Activated CD4-positive, alpha-beta memory T cell treated with anti-CD3 and anti-CD28 coated beads, Interleukin-2, amount 10 ng/mL, durations not matched to agents 7 days and 5 days (primary cell): ENCODE results near the gene KIAA0319L. TPM values are rescaled to one million over a fixed set of nuclear protein-coding genes. Genes with fewer than 3 reads are reported as not detected.

ENCODE experiments used
- CTCF ChIA-PET: fragments of 350-600 bp; sonication (Branson Sonifier 250); formaldehyde crosslinking; loops from one replicate; lab custom pipeline; 2021; ENCODE audit warnings: antibody characterized with exemption, inconsistent platforms; lab: Charles Lee
- POLR2A ChIA-PET: fragments of 350-600 bp; sonication (Branson Sonifier 250); formaldehyde crosslinking; loops from one replicate; lab custom pipeline; 2021; ENCODE audit warnings: antibody characterized with exemption; lab: Charles Lee
- DNase-seq: peaks from one replicate; pipeline ENCODE4 v3.0.0-alpha.2; 2020
- H3K27ac Mint-ChIP-seq: one replicate; pipeline ENCODE4 v1.8.0; 2021; ENCODE audit warnings: mild to moderate bottlenecking, mixed read lengths
- H3K27me3 Mint-ChIP-seq: one replicate; pipeline ENCODE4 v1.8.0; 2021; ENCODE audit warnings: mixed read lengths
- H3K36me3 Mint-ChIP-seq: one replicate; pipeline ENCODE4 v1.8.0; 2021; ENCODE audit warnings: low read depth, mixed read lengths
- H3K4me1 Mint-ChIP-seq: one replicate; pipeline ENCODE4 v1.8.0; 2021; ENCODE audit warnings: mixed read lengths
- H3K4me3 Mint-ChIP-seq: one replicate; pipeline ENCODE4 v1.8.0; 2021; ENCODE audit warnings: mild to moderate bottlenecking, mixed read lengths
- H3K9me3 Mint-ChIP-seq: one replicate; pipeline ENCODE4 v1.8.0; 2021; ENCODE audit warnings: mixed read lengths
- total RNA-seq, 2 experiments: library from RNA; stranded (reverse); gene quantifications; one replicate each; pipeline ENCODE4 v1.2.3, GENCODE V29; 2021

KIAA0319L gene
- total RNA-seq, 2 experiments from 2014 or later, result 48.4 to 53.2 TPM

GRCh38 chr1:35568975-35569395 is 11.8 kb upstream of the KIAA0319L start:
- ChIA-PET CTCF (interaction anchor here (0.6 to 5.9 kb wide), 24 partner anchors 9 to 208 kb away, joined by 3 to 159 read pairs (median 4); partner anchors contain the start of genes CLSPN, KIAA0319L and NCDN), POLR2A (interaction anchor here (0.8 to 1.8 kb wide), 6 partner anchors 9 to 200 kb away, joined by 3 to 12 read pairs (median 6); partner anchors contain the start of gene CLSPN)
- H3K36me3 Mint-ChIP-seq, result peaks cover 6% of the 10 kb centered on the region
- peaks cover 9% of the 10 kb centered on the region for H3K4me1 Mint-ChIP-seq
- no peaks in the 10 kb centered on the region for H3K9me3 Mint-ChIP-seq
- peaks cover 24% of the 10 kb centered on the region for H3K27me3 Mint-ChIP-seq
- DNase-seq, result peak; percentile 73
- H3K27ac Mint-ChIP-seq, result no peak overlapping the region
- H3K4me3 Mint-ChIP-seq, result no peak overlapping the region

GRCh38 chr1:35567947-35568558 is 10.8 kb upstream of the KIAA0319L start:
- DNase-seq, result no peak
- Mint-ChIP-seq H3K9me3 (no peaks in the 10 kb centered on the region), H3K27ac (no peak overlapping the region), H3K36me3 (peaks cover 8% of the 10 kb centered on the region), H3K27me3 (peaks cover 22% of the 10 kb centered on the region), H3K4me3 (no peak overlapping the region), H3K4me1 (peaks cover 13% of the 10 kb centered on the region)
- CTCF ChIA-PET, result interaction anchor here (0.9 to 5.9 kb wide), 18 partner anchors 9 to 205 kb away, joined by 3 to 159 read pairs (median 7); partner anchors contain the start of genes KIAA0319L and NCDN
- POLR2A ChIA-PET, result interaction anchor here (1.8 kb wide), 3 partner anchors 10 to 158 kb away, joined by 6 to 12 read pairs (median 6); no protein-coding TSS in a partner anchor

GRCh38 chr1:35565742-35566133 is 8.5 kb upstream of the KIAA0319L start:
- peaks cover 18% of the 10 kb centered on the region for H3K4me1 Mint-ChIP-seq
- POLR2A ChIA-PET, result interaction anchor here (1.0 to 1.6 kb wide), 3 partner anchors 13 to 204 kb away, joined by 3 to 6 read pairs (median 3); partner anchors contain the start of gene CLSPN
- H3K4me3 Mint-ChIP-seq, result no peak overlapping the region
- H3K27me3 Mint-ChIP-seq, result peaks cover 4% of the 10 kb centered on the region
- no peak for DNase-seq
- H3K9me3 Mint-ChIP-seq, result no peaks in the 10 kb centered on the region
- CTCF ChIA-PET, result interaction anchor here (1.1 to 5.9 kb wide), 15 partner anchors 10 to 535 kb away, joined by 3 to 159 read pairs (median 6); partner anchors contain the start of gene CLSPN
- peaks cover 15% of the 10 kb centered on the region for H3K36me3 Mint-ChIP-seq
- no peak overlapping the region for H3K27ac Mint-ChIP-seq

DNA sequence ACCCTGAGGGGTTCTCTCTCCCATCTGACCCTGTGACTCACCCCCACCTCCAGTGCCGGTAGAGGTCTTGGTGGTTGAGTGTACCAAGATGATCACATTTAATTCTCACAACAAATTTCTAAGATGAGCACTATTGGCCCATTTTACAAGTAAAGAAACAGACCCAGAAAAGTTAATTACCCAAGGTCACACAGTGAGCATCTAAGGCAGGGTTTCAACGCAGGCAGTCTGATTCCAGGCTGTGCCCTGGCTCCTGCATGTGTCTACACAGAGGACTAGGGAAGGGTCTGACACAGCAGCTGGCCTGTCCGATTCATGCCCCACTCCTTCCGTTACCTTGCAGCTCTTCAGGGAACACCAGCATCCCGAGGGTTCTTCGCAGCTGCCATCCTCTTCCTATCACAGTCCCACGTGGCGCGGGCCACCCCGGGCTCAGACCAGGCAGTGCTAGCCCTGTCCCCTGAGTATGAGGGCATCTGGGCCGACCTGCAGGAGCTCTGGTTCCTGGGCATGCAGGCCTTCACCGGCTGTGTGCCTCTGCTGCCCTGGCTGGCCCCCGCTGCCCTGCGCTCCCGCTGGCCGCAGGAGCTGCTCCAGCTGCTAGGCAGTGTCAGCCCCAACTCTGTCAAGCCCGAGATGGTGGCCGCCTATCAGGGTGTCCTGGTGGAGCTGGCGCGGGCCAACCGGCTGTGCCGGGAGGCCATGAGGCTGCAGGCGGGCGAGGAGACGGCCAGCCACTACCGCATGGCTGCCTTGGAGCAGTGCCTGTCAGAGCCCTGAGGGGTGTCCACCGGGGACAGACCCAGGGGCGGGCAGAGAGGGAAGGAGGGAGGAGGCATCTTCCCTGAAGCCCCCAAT is 7.9 kb upstream of the KIAA0319L start:
- ChIA-PET POLR2A (interaction anchor here (0.7 to 1.6 kb wide), 8 partner anchors 8 to 204 kb away, joined by 3 to 6 read pairs (median 3); partner anchors contain the start of genes CLSPN and TFAP2E), CTCF (interaction anchor here (0.5 to 5.9 kb wide), 33 partner anchors 8 to 535 kb away, joined by 3 to 159 read pairs (median 4); partner anchors contain the start of genes CLSPN, KIAA0319L and TFAP2E)
- Mint-ChIP-seq H3K4me1 (peaks cover 15% of the 10 kb centered on the region), H3K4me3 (no peak overlapping the region), H3K27me3 (no peaks in the 10 kb centered on the region), H3K36me3 (peaks cover 15% of the 10 kb centered on the region), H3K27ac (no peak overlapping the region), H3K9me3 (no peaks in the 10 kb centered on the region)
- DNase-seq, result no peak

DNA sequence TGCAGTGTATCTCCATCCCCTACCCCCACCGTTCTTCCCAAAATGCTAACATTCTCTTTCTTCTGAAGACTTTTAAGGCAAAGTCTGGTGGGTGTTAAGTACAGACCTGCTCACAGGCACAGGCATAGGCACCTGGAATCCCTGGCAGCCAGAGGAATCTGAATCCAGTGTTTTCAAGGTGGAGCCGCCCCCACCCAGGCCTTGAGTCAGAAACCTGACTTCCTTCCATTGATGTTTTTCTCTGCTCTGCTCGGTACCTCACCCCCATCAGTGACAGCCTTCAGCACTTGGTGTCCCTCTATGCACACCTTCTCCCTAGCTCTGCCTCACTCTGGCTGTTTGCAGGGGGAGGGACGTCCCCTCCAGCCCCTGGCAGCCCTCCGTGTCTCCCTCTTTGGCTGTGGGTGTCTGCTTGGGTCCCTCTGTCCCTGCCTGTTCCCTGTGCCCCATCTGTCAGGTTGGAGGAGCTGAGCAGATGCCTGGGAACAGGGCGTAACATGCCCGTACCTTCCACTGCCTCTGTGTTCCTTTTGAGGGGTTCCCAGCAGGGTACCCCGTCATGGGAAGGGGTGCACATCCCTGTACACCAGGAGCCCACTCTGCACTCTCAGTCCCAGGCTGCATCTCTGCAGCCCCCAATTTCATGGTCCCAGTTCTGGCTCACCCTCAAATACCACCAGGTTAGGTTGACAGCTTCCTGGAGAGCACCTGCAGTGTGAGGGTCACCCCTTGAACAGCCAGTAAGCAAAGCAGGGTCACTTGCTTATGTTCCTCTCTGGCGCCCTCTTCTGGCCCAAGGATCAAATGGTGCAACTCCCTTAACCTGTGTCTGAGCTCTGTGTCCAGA is 7.1 kb upstream of the KIAA0319L start:
- Mint-ChIP-seq H3K4me1 (peaks cover 22% of the 10 kb centered on the region), H3K4me3 (no peak overlapping the region), H3K9me3 (no peaks in the 10 kb centered on the region), H3K27ac (no peak overlapping the region), H3K36me3 (peaks cover 15% of the 10 kb centered on the region), H3K27me3 (no peaks in the 10 kb centered on the region)
- ChIA-PET CTCF (interaction anchor here (0.5 to 5.9 kb wide), 33 partner anchors 8 to 534 kb away, joined by 3 to 159 read pairs (median 4); partner anchors contain the start of genes CLSPN, KIAA0319L and TFAP2E), POLR2A (interaction anchor here (0.7 to 1.6 kb wide), 8 partner anchors 8 to 205 kb away, joined by 3 to 6 read pairs (median 3); partner anchors contain the start of genes CLSPN and TFAP2E)
- peak; percentile 85 for DNase-seq

- no peak overlapping the region for H3K27ac Mint-ChIP-seq
- H3K36me3 Mint-ChIP-seq, result peaks cover 16% of the 10 kb centered on the region
- no peak for DNase-seq
- H3K4me3 Mint-ChIP-seq, result no peak overlapping the region
- CTCF ChIA-PET, result interaction anchor here (0.7 to 3.1 kb wide), 2 partner anchors 9 to 112 kb away, joined by 3 to 30 read pairs; no protein-coding TSS in a partner anchor
- POLR2A ChIA-PET, result interaction anchor here (3.9 kb wide), 1 partner anchor 112 kb away, joined by 23 read pairs; no protein-coding TSS in a partner anchor
- peaks cover 29% of the 10 kb centered on the region for H3K4me1 Mint-ChIP-seq
- no peaks in the 10 kb centered on the region for H3K27me3 Mint-ChIP-seq
- no peaks in the 10 kb centered on the region for H3K9me3 Mint-ChIP-seq
Measured at GRCh38 chr1:35563166-35563565, 6.0 kb upstream of the KIAA0319L start.

- Mint-ChIP-seq H3K4me1 (peaks cover 29% of the 10 kb centered on the region), H3K27me3 (no peaks in the 10 kb centered on the region), H3K9me3 (no peaks in the 10 kb centered on the region), H3K4me3 (no peak overlapping the region), H3K36me3 (peaks cover 19% of the 10 kb centered on the region), H3K27ac (no peak overlapping the region)
- CTCF ChIA-PET, result interaction anchor here (0.7 to 3.1 kb wide), 4 partner anchors 10 to 207 kb away, joined by 3 to 30 read pairs (median 4); partner anchors contain the start of gene CLSPN
- no peak for DNase-seq
- POLR2A ChIA-PET, result interaction anchor here (0.9 to 3.9 kb wide), 3 partner anchors 15 to 207 kb away, joined by 3 to 23 read pairs (median 7); partner anchors contain the start of gene CLSPN
Measured at GRCh38 chr1:35561972-35562680, 4.9 kb upstream of the KIAA0319L start.

DNA sequence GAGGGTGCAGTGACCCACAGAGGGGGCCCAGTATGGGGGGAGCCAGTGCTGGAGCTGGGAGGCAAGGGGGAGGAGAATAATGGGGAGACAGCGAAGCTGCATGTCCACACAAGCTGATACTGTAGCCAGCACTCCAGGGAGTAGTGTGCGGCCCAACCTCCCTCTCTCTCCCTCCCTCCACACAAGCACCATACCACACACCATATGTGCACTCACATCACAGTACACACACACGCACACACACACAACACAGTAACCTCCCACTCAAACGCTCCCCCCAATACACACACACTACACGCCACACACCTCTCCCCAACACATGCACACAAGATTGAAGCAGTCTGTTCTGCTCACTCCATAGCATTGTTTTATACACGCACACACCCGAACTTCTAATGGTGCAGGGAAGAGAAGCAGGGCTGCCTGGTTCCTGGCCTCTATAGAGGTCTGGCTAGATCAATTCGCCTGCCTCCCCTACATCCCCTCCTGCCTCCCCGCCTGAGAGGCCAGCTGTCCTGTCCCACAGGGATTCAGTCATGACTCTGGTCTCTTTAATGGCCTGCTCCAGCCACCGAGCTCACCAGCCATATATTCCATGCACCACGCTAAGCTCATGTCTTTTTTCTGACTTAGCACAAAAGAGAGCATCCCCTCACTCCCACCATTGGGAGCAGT is 4.2 kb upstream of the KIAA0319L start:
- peak overlapping the region; percentile 1 for H3K4me3 Mint-ChIP-seq
- H3K27ac Mint-ChIP-seq, result no peak overlapping the region
- H3K36me3 Mint-ChIP-seq, result peaks cover 19% of the 10 kb centered on the region
- no peak for DNase-seq
- ChIA-PET POLR2A (interaction anchor here (0.5 to 3.9 kb wide), 4 partner anchors 16 to 208 kb away, joined by 3 to 23 read pairs (median 5); partner anchors contain the start of gene CLSPN), CTCF (interaction anchor here (1.1 to 3.1 kb wide), 3 partner anchors 110 to 208 kb away, joined by 4 to 30 read pairs (median 4); partner anchors contain the start of gene CLSPN)
- no peaks in the 10 kb centered on the region for H3K9me3 Mint-ChIP-seq
- H3K4me1 Mint-ChIP-seq, result peaks cover 33% of the 10 kb centered on the region
- no peaks in the 10 kb centered on the region for H3K27me3 Mint-ChIP-seq

DNA sequence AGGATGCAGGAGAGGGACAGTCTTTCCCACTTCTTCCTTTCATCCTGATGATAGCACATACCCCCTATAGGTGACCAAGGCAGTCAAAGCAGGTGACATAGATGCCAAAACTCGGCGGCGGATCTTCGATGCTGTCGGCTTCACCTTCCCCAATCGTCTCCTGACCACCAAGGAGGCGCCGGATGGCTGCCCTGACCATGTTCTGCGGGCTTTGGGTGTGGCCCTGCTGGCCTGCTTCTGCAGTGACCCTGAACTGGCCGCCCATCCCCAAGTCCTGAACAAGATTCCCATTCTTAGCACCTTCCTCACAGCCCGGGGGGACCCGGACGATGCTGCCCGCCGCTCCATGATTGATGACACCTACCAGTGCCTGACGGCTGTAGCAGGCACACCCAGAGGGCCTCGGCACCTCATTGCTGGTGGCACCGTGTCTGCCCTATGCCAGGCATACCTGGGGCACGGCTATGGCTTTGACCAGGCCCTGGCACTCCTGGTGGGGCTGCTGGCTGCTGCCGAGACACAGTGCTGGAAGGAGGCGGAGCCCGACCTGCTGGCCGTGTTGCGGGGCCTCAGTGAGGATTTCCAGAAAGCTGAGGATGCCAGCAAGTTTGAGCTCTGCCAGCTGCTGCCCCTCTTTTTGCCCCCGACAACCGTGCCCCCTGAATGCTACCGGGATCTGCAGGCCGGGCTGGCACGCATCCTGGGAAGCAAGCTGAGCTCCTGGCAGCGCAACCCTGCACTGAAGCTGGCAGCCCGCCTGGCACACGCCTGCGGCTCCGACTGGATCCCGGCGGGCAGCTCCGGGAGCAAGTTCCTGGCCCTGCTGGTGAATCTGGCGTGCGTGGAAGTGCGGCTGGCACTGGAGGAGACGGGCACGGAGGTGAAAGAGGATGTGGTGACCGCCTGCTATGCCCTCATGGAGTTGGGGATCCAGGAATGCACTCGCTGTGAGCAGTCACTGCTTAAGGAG is 3.3 kb upstream of the KIAA0319L start:
- Mint-ChIP-seq H3K9me3 (no peaks in the 10 kb centered on the region), H3K4me3 (no peak overlapping the region), H3K27me3 (no peaks in the 10 kb centered on the region), H3K4me1 (peaks cover 42% of the 10 kb centered on the region), H3K36me3 (peaks cover 19% of the 10 kb centered on the region), H3K27ac (no peak overlapping the region)
- CTCF ChIA-PET, result interaction anchor here (1.5 to 3.1 kb wide), 3 partner anchors 8 to 117 kb away, joined by 4 to 30 read pairs (median 7); no protein-coding TSS in a partner anchor
- POLR2A ChIA-PET, result interaction anchor here (2.0 to 5.3 kb wide), 3 partner anchors 20 to 209 kb away, joined by 7 to 61 read pairs (median 23); partner anchors contain the start of gene CLSPN
- DNase-seq, result no peak
